GM18858 (cell line): ENCODE measurements around the gene REM2.
"Not testable (repeated sequence)": the region's sequence is repeated elsewhere in the genome, so short reads cannot be mapped to it uniquely, and the experiment has no call there.

ENCODE experiments used
- ATAC-seq: cut with Tn5 transposase; IDR thresholded peaks from one replicate; pipeline ENCODE4 v1.9.1; 2021; ENCODE audit not compliant: unreplicated experiment

The REM2 gene

GRCh38 chr14:22896356-22896755 lies 13.3 kb downstream of the REM2 start:
- ATAC-seq = no peak

GRCh38 chr14:22896760-22897159 lies 13.7 kb downstream of the REM2 start:
- no peak for ATAC-seq

- ATAC-seq = no peak
Measured at GRCh38 chr14:22897357-22897756, 14.3 kb downstream of the REM2 start.

- ATAC-seq = no peak
Measured at GRCh38 chr14:22898302-22899090, 15.5 kb downstream of the REM2 start.

- ATAC-seq = no peak
Measured at GRCh38 chr14:22900081-22900799, 17.2 kb downstream of the REM2 start.

- no peak for ATAC-seq
Measured at GRCh38 chr14:22901799-22902198, 18.8 kb downstream of the REM2 start.

- no peak for ATAC-seq
Measured at GRCh38 chr14:22903742-22904087, 20.7 kb downstream of the REM2 start.

- no peak for ATAC-seq
Measured at GRCh38 chr14:22905627-22906026, 22.6 kb downstream of the REM2 start.

- no peak for ATAC-seq
Measured at GRCh38 chr14:22906073-22906472, 23.1 kb downstream of the REM2 start.

GRCh38 chr14:22907429-22907828 lies 24.4 kb downstream of the REM2 start:
- no peak for ATAC-seq

GRCh38 chr14:22908601-22909000 lies 25.6 kb downstream of the REM2 start:
- no peak for ATAC-seq

GRCh38 chr14:22910916-22911315 lies 27.9 kb downstream of the REM2 start:
- ATAC-seq = no peak

- ATAC-seq = not testable (repeated sequence)
Measured at GRCh38 chr14:22914836-22915235, 31.8 kb downstream of the REM2 start.

GRCh38 chr14:22915886-22916521 lies 33.0 kb downstream of the REM2 start:
- no peak for ATAC-seq

GRCh38 chr14:22918804-22919600 lies 36.0 kb downstream of the REM2 start, which contains the start of gene RBM23:
TSS of gene RBM23 (minus strand) at chr14:22919149.
- peak; percentile 82 for ATAC-seq

GRCh38 chr14:22919601-22919921 lies 36.5 kb downstream of the REM2 start:
- ATAC-seq = peak; percentile 6

GRCh38 chr14:22920697-22921096 lies 37.7 kb downstream of the REM2 start:
- ATAC-seq = no peak

- no peak for ATAC-seq
Measured at GRCh38 chr14:22922294-22922693, 39.3 kb downstream of the REM2 start.

- no peak for ATAC-seq
Measured at GRCh38 chr14:22923746-22924145, 40.7 kb downstream of the REM2 start.

GRCh38 chr14:22925513-22925912 lies 42.5 kb downstream of the REM2 start:
- ATAC-seq = no peak

GRCh38 chr14:22926316-22926715 lies 43.3 kb downstream of the REM2 start:
- no peak for ATAC-seq
